Neural progenitor cell (in vitro differentiated cells): ENCODE results near the gene SURF1. TPM values are rescaled to one million over a fixed set of nuclear protein-coding genes. Genes with fewer than 3 reads are reported as not detected.

Experiments
- DNase-seq: peaks from one replicate; pipeline ENCODE4 v3.0.0-alpha.2; 2016; ENCODE audit warnings: low spot score
- H2AFZ ChIP-seq: fragments of 200-600 bp; sonication (generic); replicated peaks from 2 replicates; pipeline ENCODE4 v1.6.1; 2016; ENCODE audit warnings: antibody characterized with exemption
- H3F3A ChIP-seq: fragments of 200-600 bp; sonication (generic); 2 replicates; pipeline ENCODE4 v1.6.1; 2016; ENCODE audit warnings: antibody characterized with exemption, low read depth
- H3K27ac ChIP-seq: fragments of 200-600 bp; sonication (generic); 2 replicates; pipeline ENCODE4 v1.5.1; 2016; ENCODE audit warnings: mild to moderate bottlenecking
- H3K27me3 ChIP-seq: fragments of 200-600 bp; sonication (generic); 2 replicates; pipeline ENCODE4 v1.6.1; 2016; ENCODE audit warnings: mild to moderate bottlenecking, moderate library complexity
- H3K36me3 ChIP-seq: fragments of 200-600 bp; sonication (generic); 2 replicates; pipeline ENCODE4 v1.5.1; 2016
- H3K4me1 ChIP-seq: fragments of 200-600 bp; sonication (generic); 2 replicates; pipeline ENCODE4 v1.6.1; 2016; ENCODE audit warnings: mixed run types
- H3K4me2 ChIP-seq: fragments of 200-600 bp; sonication (generic); 2 replicates; pipeline ENCODE4 v1.6.1; 2016
- H3K4me3 ChIP-seq: fragments of 200-600 bp; sonication (generic); 2 replicates; pipeline ENCODE4 v1.5.1; 2016
- H3K79me2 ChIP-seq: fragments of 200-600 bp; sonication (generic); 2 replicates; pipeline ENCODE4 v1.6.1; 2016; ENCODE audit warnings: low read depth
- H3K9ac ChIP-seq: fragments of 200-600 bp; sonication (generic); 2 replicates; pipeline ENCODE4 v1.6.1; 2016
- H3K9me3 ChIP-seq: fragments of 200-600 bp; sonication (generic); 2 replicates; pipeline ENCODE4 v1.5.1; 2016; ENCODE audit warnings: low read depth
- H4K20me1 ChIP-seq: fragments of 200-600 bp; sonication (generic); 2 replicates; pipeline ENCODE4 v1.6.1; 2016; ENCODE audit warnings: low read depth
- H3K27ac Mint-ChIP-seq: 3 replicates; pipeline ENCODE4 v1.8.0; 2021; ENCODE audit warnings: mixed read lengths
- H3K27me3 Mint-ChIP-seq: 2 replicates; pipeline ENCODE4 v1.8.0; 2022; ENCODE audit warnings: low read depth, mild to moderate bottlenecking, inconsistent platforms, moderate library complexity, mixed read lengths; ENCODE audit not compliant: insufficient read depth
- H3K36me3 Mint-ChIP-seq: 3 replicates; pipeline ENCODE4 v1.8.0; 2021; ENCODE audit warnings: mixed read lengths
- H3K4me1 Mint-ChIP-seq: 3 replicates; pipeline ENCODE4 v1.8.0; 2021; ENCODE audit warnings: mixed read lengths
- H3K4me3 Mint-ChIP-seq: 3 replicates; pipeline ENCODE4 v1.8.0; 2021; ENCODE audit warnings: mild to moderate bottlenecking, moderate library complexity, mixed read lengths
- H3K9me3 Mint-ChIP-seq: 3 replicates; pipeline ENCODE4 v1.8.0; 2020; ENCODE audit warnings: mixed read lengths
- EZH2 ChIP-seq: fragments of 200-600 bp; sonication (generic); IDR thresholded peaks from 2 replicates; pipeline ENCODE4 v1.6.1; 2017; ENCODE audit warnings: antibody characterized with exemption, mild to moderate bottlenecking, moderate library complexity
- EZH2phosphoT487 ChIP-seq: fragments of 200-600 bp; sonication (generic); IDR thresholded peaks from 2 replicates; pipeline ENCODE4 v1.6.1; 2017; ENCODE audit warnings: antibody characterized with exemption
- total RNA-seq: library from RNA; depleted of rRNA; stranded (reverse); fragments of >200 nt; gene quantifications from 2 replicates; pipeline ENCODE4 v1.2.3, GENCODE V29; 2015; ENCODE audit warnings: low replicate concordance
- TF ChIP-seq, protein P1 (sequence below): fragments of 200-600 bp; sonication (generic); IDR thresholded peaks from 2 replicates; pipeline ENCODE4 v1.5.1; 2017; ENCODE audit warnings: antibody characterized with exemption, mild to moderate bottlenecking

The SURF1 gene
- total RNA-seq, 1 donor from 2014 or later: 31.0 TPM

DNA sequence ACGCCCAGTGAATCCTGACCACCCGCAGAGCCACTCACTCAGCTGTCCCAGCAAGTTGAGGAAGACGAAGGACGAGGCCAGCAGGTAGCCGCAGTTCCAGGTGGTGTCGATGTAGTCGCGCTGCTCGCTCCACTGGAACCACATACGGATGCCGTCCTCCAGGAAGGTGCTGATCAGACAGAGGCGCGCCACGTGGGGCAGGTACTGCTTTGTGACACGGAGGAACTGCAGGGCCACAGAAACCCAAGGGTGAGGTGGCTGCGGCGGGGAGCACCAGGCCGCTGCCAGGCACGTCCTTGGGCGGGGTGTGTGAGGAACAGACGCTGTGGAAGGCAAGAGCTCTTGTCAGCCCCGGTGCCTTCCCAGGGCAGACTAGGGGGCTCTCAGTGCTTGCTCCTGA lies 10.9 kb upstream of the SURF1 start:
- no peak overlapping the region for H3K4me3 ChIP-seq
- peaks cover 21% of the 10 kb centered on the region for H3K36me3 Mint-ChIP-seq

DNA sequence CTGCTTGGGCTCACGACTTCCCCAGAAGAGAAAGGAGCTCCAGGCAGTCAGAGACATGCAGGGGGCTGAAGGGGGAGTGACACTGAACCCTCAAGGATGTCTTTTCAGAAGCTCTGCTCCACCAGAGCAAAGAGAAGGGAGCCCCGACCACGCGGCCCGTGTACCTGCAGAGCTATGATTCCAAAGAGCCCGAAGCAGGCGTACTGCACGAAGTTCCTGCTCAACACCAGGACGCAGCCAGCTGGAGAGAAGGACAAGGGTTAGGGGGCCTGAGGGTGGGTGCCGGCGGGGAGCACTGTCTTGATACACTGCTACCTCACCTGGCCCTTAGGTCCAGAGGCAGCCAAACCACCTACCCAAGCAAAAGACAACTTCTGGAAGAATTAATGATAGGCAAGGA lies 10.1 kb upstream of the SURF1 start:
- Histone ChIP-seq H3K27me3 (no peaks in the 10 kb centered on the region), H3F3A (peaks cover under 1% of the 10 kb centered on the region), H3K36me3 (no peaks in the 10 kb centered on the region), H3K4me1 (no peaks in the 10 kb centered on the region), H3K4me3 (no peak overlapping the region), H3K4me2 (no peak overlapping the region), H2AFZ (no peak overlapping the region), H3K79me2 (peaks cover 57% of the 10 kb centered on the region), H3K27ac (no peak overlapping the region), H3K9ac (no peak overlapping the region), H3K9me3 (no peaks in the 10 kb centered on the region), H4K20me1 (peaks cover 67% of the 10 kb centered on the region)
- Mint-ChIP-seq H3K27ac (no peak overlapping the region), H3K27me3 (peaks cover 8% of the 10 kb centered on the region), H3K9me3 (no peaks in the 10 kb centered on the region), H3K4me3 (no peak overlapping the region), H3K36me3 (peaks cover 29% of the 10 kb centered on the region), H3K4me1 (peaks cover 8% of the 10 kb centered on the region)
- TF ChIP-seq, protein P1, sequence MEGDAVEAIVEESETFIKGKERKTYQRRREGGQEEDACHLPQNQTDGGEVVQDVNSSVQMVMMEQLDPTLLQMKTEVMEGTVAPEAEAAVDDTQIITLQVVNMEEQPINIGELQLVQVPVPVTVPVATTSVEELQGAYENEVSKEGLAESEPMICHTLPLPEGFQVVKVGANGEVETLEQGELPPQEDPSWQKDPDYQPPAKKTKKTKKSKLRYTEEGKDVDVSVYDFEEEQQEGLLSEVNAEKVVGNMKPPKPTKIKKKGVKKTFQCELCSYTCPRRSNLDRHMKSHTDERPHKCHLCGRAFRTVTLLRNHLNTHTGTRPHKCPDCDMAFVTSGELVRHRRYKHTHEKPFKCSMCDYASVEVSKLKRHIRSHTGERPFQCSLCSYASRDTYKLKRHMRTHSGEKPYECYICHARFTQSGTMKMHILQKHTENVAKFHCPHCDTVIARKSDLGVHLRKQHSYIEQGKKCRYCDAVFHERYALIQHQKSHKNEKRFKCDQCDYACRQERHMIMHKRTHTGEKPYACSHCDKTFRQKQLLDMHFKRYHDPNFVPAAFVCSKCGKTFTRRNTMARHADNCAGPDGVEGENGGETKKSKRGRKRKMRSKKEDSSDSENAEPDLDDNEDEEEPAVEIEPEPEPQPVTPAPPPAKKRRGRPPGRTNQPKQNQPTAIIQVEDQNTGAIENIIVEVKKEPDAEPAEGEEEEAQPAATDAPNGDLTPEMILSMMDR: no peak
- TF ChIP-seq EZH2: no peak
- TF ChIP-seq EZH2phosphoT487: no peak
- DNase-seq: no peak

More for the DNA sequence above, 10.9 kb upstream of the SURF1 start:
- Histone ChIP-seq H2AFZ (no peak overlapping the region), H3F3A (no peaks in the 10 kb centered on the region), H3K9ac (no peak overlapping the region), H3K79me2 (peaks cover 65% of the 10 kb centered on the region), H3K36me3 (no peaks in the 10 kb centered on the region), H3K27ac (no peak overlapping the region), H3K4me2 (no peak overlapping the region), H3K27me3 (no peaks in the 10 kb centered on the region), H3K9me3 (no peaks in the 10 kb centered on the region), H3K4me1 (no peaks in the 10 kb centered on the region), H4K20me1 (peaks cover 72% of the 10 kb centered on the region)
- DNase-seq: no peak
- Mint-ChIP-seq H3K27me3 (peaks cover 8% of the 10 kb centered on the region), H3K4me3 (peak overlapping the region; percentile 38), H3K4me1 (peaks cover 8% of the 10 kb centered on the region), H3K27ac (no peak overlapping the region), H3K9me3 (no peaks in the 10 kb centered on the region)
- TF ChIP-seq EZH2phosphoT487 (no peak), EZH2 (no peak)
- TF ChIP-seq, protein P1: no peak

DNA sequence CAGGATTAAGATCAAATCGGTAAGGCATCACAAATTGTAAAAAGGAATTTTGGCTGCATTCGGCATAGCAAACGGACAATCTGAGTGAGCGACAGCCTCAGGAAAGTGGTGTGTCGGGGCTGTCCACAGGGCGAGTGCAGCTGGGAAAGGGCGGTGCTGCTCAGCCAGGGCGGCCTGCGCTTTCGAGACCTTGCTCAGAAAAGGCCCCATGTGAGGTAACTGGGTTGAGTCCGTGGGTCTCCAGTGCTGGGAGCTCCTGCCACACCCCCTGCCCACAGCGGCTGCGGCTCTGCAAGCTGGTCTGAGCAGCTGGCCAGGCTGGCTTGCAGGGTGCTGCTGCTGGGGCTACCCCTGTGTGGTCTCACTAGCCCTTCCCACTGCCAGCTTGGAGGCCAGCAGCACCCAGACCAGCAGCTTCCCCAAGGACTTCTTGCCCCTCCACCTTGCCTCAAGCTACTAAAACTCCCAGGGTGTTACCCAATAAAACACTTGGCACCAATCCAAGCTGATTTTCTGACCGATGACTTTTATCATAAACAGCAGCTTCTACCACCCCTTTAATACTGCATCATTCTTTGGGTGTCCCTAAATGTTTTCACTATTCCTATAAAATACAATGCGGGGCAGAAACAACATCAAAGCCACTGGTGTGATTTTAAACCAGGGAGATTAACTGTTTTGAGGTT lies 6.2 kb upstream of the SURF1 start:
- TF ChIP-seq EZH2phosphoT487 (no peak), EZH2 (no peak)
- TF ChIP-seq, protein P1: no peak
- no peak overlapping the region for H3K9ac ChIP-seq
- H3K4me1 ChIP-seq: no peaks in the 10 kb centered on the region
- DNase-seq: no peak
- peaks cover 26% of the 10 kb centered on the region for H3K36me3 Mint-ChIP-seq
- no peak overlapping the region for H3K27ac ChIP-seq
- H4K20me1 ChIP-seq: peaks cover 62% of the 10 kb centered on the region
- no peaks in the 10 kb centered on the region for H3K36me3 ChIP-seq
- H3K79me2 ChIP-seq: peaks cover 28% of the 10 kb centered on the region
- H3F3A ChIP-seq: peaks cover 6% of the 10 kb centered on the region
- no peaks in the 10 kb centered on the region for H3K9me3 Mint-ChIP-seq
- peaks cover 4% of the 10 kb centered on the region for H3K4me1 Mint-ChIP-seq
- H2AFZ ChIP-seq: no peak overlapping the region
- H3K4me2 ChIP-seq: no peak overlapping the region
- no peak overlapping the region for H3K4me3 Mint-ChIP-seq
- peaks cover 11% of the 10 kb centered on the region for H3K27me3 Mint-ChIP-seq
- no peaks in the 10 kb centered on the region for H3K9me3 ChIP-seq
- H3K27me3 ChIP-seq: no peaks in the 10 kb centered on the region
- no peak overlapping the region for H3K27ac Mint-ChIP-seq
- H3K4me3 ChIP-seq: no peak overlapping the region
